Endothelial cell of umbilical vein (primary cell): ENCODE measurements around the gene CSNK1G1. TPM values are rescaled to one million over a fixed set of nuclear protein-coding genes. Genes with fewer than 3 reads are reported as not detected.
"Not testable (repeated sequence)": the region's sequence is repeated elsewhere in the genome, so short reads cannot be mapped to it uniquely, and the experiment has no call there.

ENCODE experiments used
- BruUV-seq: library from RNA; stranded (reverse); fragments of 400-500 nt; replicated peaks from 2 replicates; lab custom pipeline; 2021; lab: Mats Ljungman, UMichigan
- CTCF ChIA-PET: fragments of 300-600, 350-600 bp; sonication (Branson Sonifier 250); formaldehyde crosslinking; loops from one replicate; lab custom pipeline; 2021; ENCODE audit warnings: antibody characterized with exemption, inconsistent platforms; lab: Charles Lee
- POLR2A ChIA-PET: fragments of 300-600, 350-600 bp; sonication (Branson Sonifier 250); formaldehyde crosslinking; loops from one replicate; lab custom pipeline; 2021; ENCODE audit warnings: antibody characterized with exemption, inconsistent platforms; lab: Charles Lee
- DNase-seq: peaks from one replicate; pipeline ENCODE4 v3.0.0-alpha.2; 2011; ENCODE audit warnings: low read depth, low spot score
- FAIRE-seq: peaks from 2 replicates; lab custom pipeline; 2011; peaks lifted over from hg19 to GRCh38; lab: Jason Lieb, UNC
- H2AFZ ChIP-seq: 2 replicates; pipeline ENCODE4 v1.6.0; 2012; ENCODE audit warnings: low read depth, low read length, control low read depth, inconsistent platforms
- H3K27ac ChIP-seq: 2 replicates; pipeline ENCODE4 v1.5.1; 2011; ENCODE audit warnings: low read depth, mild to moderate bottlenecking, control low read depth, low read length, moderate library complexity; ENCODE audit not compliant: insufficient read depth
- H3K27me3 ChIP-seq, 2 experiments: 2 replicates each; pipeline versions ENCODE4 v1.6.0 to v1.6.1; 2011; ENCODE audit warnings: low read length in 2 of 2, mixed read lengths in 1 of 2; ENCODE audit not compliant: control insufficient read depth in 2 of 2, insufficient read depth in 2 of 2
- H3K36me3 ChIP-seq, 2 experiments: 2 replicates in 1 of 2; 3 replicates in 1 of 2; pipeline ENCODE4 v1.5.1; 2011; ENCODE audit warnings: low read length in 2 of 2, mild to moderate bottlenecking in 1 of 2, moderate library complexity in 1 of 2; ENCODE audit not compliant: control insufficient read depth in 2 of 2, insufficient read depth in 2 of 2; ENCODE audit errors: extremely low read depth in 1 of 2
- H3K4me1 ChIP-seq: 3 replicates; pipeline ENCODE4 v1.5.1; 2011; ENCODE audit warnings: mild to moderate bottlenecking, low read length; ENCODE audit not compliant: control insufficient read depth, insufficient read depth; ENCODE audit errors: extremely low read depth
- H3K4me2 ChIP-seq: 2 replicates; pipeline ENCODE4 v1.6.1; 2011; ENCODE audit warnings: low read length, control low read depth, mixed read lengths; ENCODE audit not compliant: insufficient read depth
- H3K4me3 ChIP-seq, 3 experiments: fragments of 200-600 bp in 1 of 3; sonication (generic), shearing (Covaris generic) in 1 of 3; replicated peaks in 1 of 3; 2 replicates each; pipeline ENCODE4 v1.5.1; 2011 to 2016; ENCODE audit warnings: control low read depth in 3 of 3, low read length in 3 of 3, mild to moderate bottlenecking in 2 of 3, inconsistent platforms in 1 of 3, low read depth in 1 of 3, moderate library complexity in 1 of 3; ENCODE audit not compliant: insufficient read depth in 1 of 3
- H3K79me2 ChIP-seq: 2 replicates; pipeline ENCODE4 v1.6.0; 2012; ENCODE audit warnings: low read length, inconsistent platforms; ENCODE audit not compliant: control insufficient read depth, insufficient read depth
- H3K9ac ChIP-seq: replicated peaks from 2 replicates; pipeline ENCODE3; 2011; ENCODE audit warnings: low read length, control low read depth; ENCODE audit not compliant: insufficient read depth; ENCODE audit errors: extremely low read depth
- H3K9me1 ChIP-seq: replicated peaks from 3 replicates; pipeline ENCODE4 v1.6.0; 2011; ENCODE audit warnings: mild to moderate bottlenecking, low read length; ENCODE audit not compliant: control insufficient read depth, insufficient read depth; ENCODE audit errors: extremely low read depth
- H3K9me3 ChIP-seq: replicated peaks from 2 replicates; pipeline ENCODE4 v1.5.1; 2012; ENCODE audit warnings: low read length, inconsistent platforms; ENCODE audit not compliant: control insufficient read depth, insufficient read depth
- H4K20me1 ChIP-seq: replicated peaks from 2 replicates; pipeline ENCODE3; 2011; ENCODE audit warnings: mild to moderate bottlenecking, low read length; ENCODE audit not compliant: control insufficient read depth, insufficient read depth; ENCODE audit errors: extremely low read depth
- CTCF ChIP-seq, 2 donors: IDR thresholded peaks; 1 replicate in 1 of 2; 2 replicates in 1 of 2; pipeline ENCODE4 v1.5.1; 2011; ENCODE audit warnings: low read length in 2 of 2, mild to moderate bottlenecking in 2 of 2, moderate library complexity in 2 of 2, control low read depth in 1 of 2, inconsistent platforms in 1 of 2, low read depth in 1 of 2; ENCODE audit not compliant: insufficient read depth in 1 of 2; ENCODE audit errors: extremely low read depth in 1 of 2
- EZH2 ChIP-seq: IDR thresholded peaks from 2 replicates; pipeline ENCODE4 v1.6.1; 2012; ENCODE audit warnings: borderline replicate concordance, low read depth, mild to moderate bottlenecking, moderate library complexity, low read length, inconsistent platforms; ENCODE audit not compliant: severe bottlenecking
- FOS ChIP-seq: IDR thresholded peaks from 2 replicates; pipeline ENCODE4 v1.6.1; 2011; ENCODE audit warnings: mild to moderate bottlenecking, low read length, moderate library complexity, borderline replicate concordance; ENCODE audit not compliant: insufficient read depth
- GATA2 ChIP-seq: IDR thresholded peaks from 2 replicates; pipeline ENCODE4 v1.7.0; 2011; ENCODE audit warnings: low read depth, mild to moderate bottlenecking, moderate library complexity, mixed read lengths, low read length; ENCODE audit not compliant: insufficient read length, insufficient read depth
- JUN ChIP-seq: IDR thresholded peaks from 2 replicates; pipeline ENCODE4 v1.6.1; 2011; ENCODE audit warnings: borderline replicate concordance, low read depth; ENCODE audit not compliant: insufficient read length, insufficient read depth
- MYC ChIP-seq: IDR thresholded peaks from one replicate; pipeline ENCODE4 v1.6.1; 2011; ENCODE audit warnings: mild to moderate bottlenecking, low read depth, low read length
- POLR2A ChIP-seq: IDR thresholded peaks from 2 replicates; pipeline ENCODE4 v1.6.1; 2012; ENCODE audit warnings: low read depth, mild to moderate bottlenecking, control low read depth, low read length
- POLR2AphosphoS5 ChIP-seq: IDR thresholded peaks from 2 replicates; pipeline ENCODE4 v1.6.1; 2012; ENCODE audit warnings: low read depth, mild to moderate bottlenecking, control low read depth, low read length, moderate library complexity; ENCODE audit not compliant: insufficient read depth
- dilution Hi-C: fragments of 300-500 bp; cut with MboI; formaldehyde crosslinking; loops from one replicate; pipeline ENCODE4 v1.15.0; 2019; ENCODE audit warnings: low sequenced_read_pairs; ENCODE audit not compliant: extremely low pct_ligation_motif_present
- intact Hi-C: fragments of 100-400 bp; cut with micrococcal nuclease; formaldehyde crosslinking; loops from one replicate; pipeline ENCODE4 v1.10.0; 2022
- polyA plus RNA-seq, 4 experiments: library from polyadenylated mRNA; depleted of rRNA in 3 of 4; stranded (reverse) in 3 of 4; unstranded in 1 of 4; fragments of >200 nt; gene quantifications; 2 replicates each; pipeline versions ENCODE4 v1.2.1 to v1.2.3, GENCODE V29; 2011 to 2012; ENCODE audit warnings: missing spikeins in 1 of 4
- total RNA-seq: library from RNA; stranded (reverse); gene quantifications from 2 replicates; pipeline ENCODE4 v1.2.3, GENCODE V29; 2021
- TF ChIP-seq, protein P1 (sequence below): IDR thresholded peaks from 2 replicates; pipeline ENCODE4 v1.6.1; 2011; ENCODE audit not compliant: insufficient read depth, insufficient read length

CSNK1G1 gene
- total and polyA plus RNA-seq, 2 donors (not counting 3 experiments of a cell fraction or from before 2014, with no cell fraction given) = 9.0 to 31.7 TPM

DNA sequence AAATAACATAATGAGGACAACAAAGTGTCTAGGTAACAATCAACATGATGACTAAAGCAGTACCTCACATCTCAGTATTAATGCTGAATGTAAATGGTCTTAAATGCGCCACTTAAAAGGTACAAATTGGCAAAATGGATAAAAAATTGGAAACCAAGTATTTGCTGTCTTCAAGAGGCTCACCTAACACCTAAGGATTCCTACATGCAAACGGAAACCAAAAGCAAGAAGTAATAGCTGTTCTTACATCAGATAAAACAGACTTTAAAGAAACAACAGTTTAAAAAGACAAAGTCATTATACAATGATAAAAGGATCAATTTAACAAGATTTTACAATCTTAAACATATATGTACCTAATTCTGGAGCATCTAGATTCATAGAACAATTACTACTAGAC is 22.5 kb downstream of the CSNK1G1 start:
- no peak overlapping the region for H3K27ac ChIP-seq
- ChIA-PET POLR2A (no interaction called here), CTCF (no interaction called here)
- H3K4me2 ChIP-seq = no peak overlapping the region
- no peak overlapping the region for H3K4me3 ChIP-seq
- no peaks in the 10 kb centered on the region for H4K20me1 ChIP-seq
- intact Hi-C loops (no loop called here), dilution Hi-C loops (no loop called here)
- no peak for TF ChIP-seq JUN
- no peak for TF ChIP-seq MYC
- no peak for TF ChIP-seq EZH2
- no peak for TF ChIP-seq POLR2A
- TF ChIP-seq GATA2 = no peak
- TF ChIP-seq, protein P1, sequence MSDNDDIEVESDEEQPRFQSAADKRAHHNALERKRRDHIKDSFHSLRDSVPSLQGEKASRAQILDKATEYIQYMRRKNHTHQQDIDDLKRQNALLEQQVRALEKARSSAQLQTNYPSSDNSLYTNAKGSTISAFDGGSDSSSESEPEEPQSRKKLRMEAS = no peak
- no peak for TF ChIP-seq FOS
- no peak for TF ChIP-seq CTCF (IDR thresholded peaks at IDR 0.05; ENCODE audit: extremely low read depth in 1 of 2, insufficient read depth in 1 of 2, low read depth in 1 of 2, low read length in 2 of 2)
- no peak for TF ChIP-seq POLR2AphosphoS5
- DNase-seq = no peak
- no peaks in the 10 kb centered on the region for H3K27me3 ChIP-seq
- no peaks in the 10 kb centered on the region for H3K9me3 ChIP-seq
- H3K9me1 ChIP-seq = no peaks in the 10 kb centered on the region
- H3K9ac ChIP-seq = no peak overlapping the region
- no TSS peak for BruUV-seq
- no peaks in the 10 kb centered on the region for H3K36me3 ChIP-seq
- peaks cover 36% of the 10 kb centered on the region for H3K79me2 ChIP-seq
- FAIRE-seq = no peak
- H3K4me1 ChIP-seq = peaks cover 9% of the 10 kb centered on the region
- no peak overlapping the region for H2AFZ ChIP-seq

DNA sequence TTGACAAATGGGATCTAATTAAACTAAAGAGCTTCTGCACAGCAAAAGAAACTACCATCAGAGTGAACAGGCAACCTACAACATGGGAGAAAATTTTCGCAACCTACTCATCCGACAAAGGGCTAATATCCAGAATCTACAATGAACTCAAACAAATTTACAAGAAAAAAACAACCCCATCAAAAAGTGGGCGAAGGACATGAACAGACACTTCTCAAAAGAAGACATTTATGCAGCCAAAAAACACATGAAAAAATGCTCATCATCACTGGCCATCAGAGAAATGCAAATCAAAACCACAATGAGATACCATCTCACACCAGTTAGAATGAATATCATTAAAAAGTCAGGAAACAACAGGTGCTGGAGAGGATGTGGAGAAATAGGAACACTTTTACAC is 24.3 kb downstream of the CSNK1G1 start:
- DNase-seq, H3K9ac ChIP-seq, H3K36me3 ChIP-seq, H3K27ac ChIP-seq, H4K20me1 ChIP-seq, H3K4me3 ChIP-seq, H3K27me3 ChIP-seq, H2AFZ ChIP-seq, H3K9me1 ChIP-seq, dilution Hi-C loops, H3K9me3 ChIP-seq, CTCF ChIA-PET, intact Hi-C loops, POLR2A ChIA-PET, FAIRE-seq, H3K4me2 ChIP-seq, H3K4me1 ChIP-seq, BruUV-seq: not testable (repeated sequence)
- peaks cover 32% of the 10 kb centered on the region for H3K79me2 ChIP-seq

DNA sequence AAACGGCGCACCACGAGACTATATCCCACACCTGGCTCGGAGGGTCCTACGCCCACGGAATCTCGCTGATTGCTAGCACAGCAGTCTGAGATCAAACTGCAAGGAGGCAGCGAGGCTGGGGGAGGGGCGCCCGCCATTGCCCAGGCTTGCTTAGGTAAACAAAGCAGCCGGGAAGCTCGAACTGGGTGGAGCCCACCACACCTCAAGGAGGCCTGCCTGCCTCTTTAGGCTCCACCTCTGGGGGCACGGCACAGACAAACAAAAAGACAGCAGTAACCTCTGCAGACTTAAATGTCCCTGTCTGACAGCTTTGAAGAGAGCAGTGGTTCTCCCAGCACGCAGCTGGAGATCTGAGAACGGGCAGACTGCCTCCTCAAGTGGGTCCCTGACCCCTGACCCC is 29.0 kb downstream of the CSNK1G1 start:
- H3K27me3 ChIP-seq, H3K27ac ChIP-seq, CTCF ChIA-PET, H3K4me2 ChIP-seq, H3K9ac ChIP-seq, POLR2A ChIA-PET, H3K4me1 ChIP-seq, DNase-seq, H2AFZ ChIP-seq, H3K36me3 ChIP-seq, H4K20me1 ChIP-seq, BruUV-seq, H3K79me2 ChIP-seq, H3K9me3 ChIP-seq, dilution Hi-C loops, intact Hi-C loops, H3K9me1 ChIP-seq, H3K4me3 ChIP-seq, FAIRE-seq: not testable (repeated sequence)
